NCI-H2107 treated with DMSO at 0.1 percent for 48 hours (cell line): Measurements from ENCODE around the gene PLEKHA7.

Experiments used
- DNase-seq: peaks from one replicate; lab custom pipeline; 2025; ENCODE audit not compliant: unreplicated experiment; lab: John Stamatoyannopoulos, UW

PLEKHA7 gene

DNA sequence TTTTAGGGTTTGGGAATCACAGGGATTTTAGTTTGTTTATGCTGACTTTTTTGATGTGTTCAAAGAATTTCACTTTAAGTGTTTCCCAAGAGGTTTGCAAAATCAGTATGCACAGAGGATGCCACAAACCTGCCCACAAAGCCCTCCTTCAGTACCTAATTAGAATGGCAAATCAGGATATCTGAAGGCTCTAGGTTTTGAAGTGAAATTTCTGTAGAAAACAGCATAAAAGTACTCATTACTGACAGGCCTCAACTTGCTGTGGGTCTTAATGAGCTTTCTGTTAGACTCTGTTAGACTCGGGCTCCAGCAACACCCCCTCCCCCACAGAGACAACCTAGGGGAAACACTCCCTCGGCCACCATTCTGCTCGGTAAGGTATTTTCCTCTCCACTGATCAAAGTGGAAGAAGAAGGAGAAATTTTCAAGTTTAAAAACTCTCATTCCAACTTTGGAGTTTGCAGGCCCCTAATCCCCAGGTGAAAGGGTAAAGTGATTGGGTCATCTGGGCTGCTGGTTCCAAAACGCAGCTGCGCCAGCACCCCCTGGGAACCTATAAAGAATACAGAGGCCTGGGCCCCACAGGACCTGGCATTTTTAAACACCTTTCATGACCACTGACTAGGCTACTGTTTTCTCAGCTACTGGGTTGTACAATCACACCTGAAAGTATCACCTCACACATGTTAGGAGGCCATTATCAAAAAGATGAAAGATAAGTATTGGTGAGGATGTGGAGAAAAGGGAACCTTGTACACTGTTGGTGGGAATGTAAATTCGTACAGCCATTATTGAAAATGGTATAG is 67.5 kb downstream of the PLEKHA7 start:
- no peak for DNase-seq

DNA sequence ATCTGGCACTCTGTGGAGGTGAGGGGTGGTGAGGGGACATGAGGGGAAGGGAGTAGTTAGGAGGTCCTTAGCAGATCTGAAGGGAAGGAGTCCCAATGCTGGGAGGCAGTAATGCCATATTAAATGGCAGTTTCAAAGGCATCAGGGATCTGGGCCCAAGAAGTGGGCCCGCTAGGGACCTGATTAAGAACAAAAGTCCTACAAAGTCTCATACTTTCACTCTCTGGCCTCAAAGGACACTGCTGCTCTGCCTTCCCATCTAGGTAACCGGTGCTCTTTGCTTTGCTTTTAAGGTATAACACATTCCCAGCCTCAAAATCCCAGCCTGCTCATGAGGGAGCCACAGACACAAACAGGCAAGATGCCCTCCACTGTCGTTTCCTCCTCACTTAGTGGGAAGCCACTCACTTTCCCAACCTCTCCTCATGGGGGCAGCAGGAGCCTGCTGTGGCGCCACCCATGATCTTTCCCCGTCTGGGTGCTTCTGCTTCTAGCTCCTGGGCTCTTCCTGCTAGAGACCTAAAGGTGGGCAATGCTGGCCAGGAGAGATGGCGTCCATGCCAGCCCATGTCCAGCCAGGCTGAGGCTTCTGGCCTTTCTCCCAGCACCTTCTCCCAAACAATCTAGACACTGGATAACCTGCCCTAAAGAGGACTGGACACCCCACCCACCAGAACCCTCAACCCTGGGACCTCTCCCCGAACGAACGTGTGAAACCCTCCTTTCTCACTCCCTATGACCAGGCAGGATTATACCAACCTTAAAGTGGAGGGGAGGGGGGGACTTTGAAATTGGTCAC is 68.3 kb downstream of the PLEKHA7 start:
- DNase-seq, result peak; percentile 83

DNA sequence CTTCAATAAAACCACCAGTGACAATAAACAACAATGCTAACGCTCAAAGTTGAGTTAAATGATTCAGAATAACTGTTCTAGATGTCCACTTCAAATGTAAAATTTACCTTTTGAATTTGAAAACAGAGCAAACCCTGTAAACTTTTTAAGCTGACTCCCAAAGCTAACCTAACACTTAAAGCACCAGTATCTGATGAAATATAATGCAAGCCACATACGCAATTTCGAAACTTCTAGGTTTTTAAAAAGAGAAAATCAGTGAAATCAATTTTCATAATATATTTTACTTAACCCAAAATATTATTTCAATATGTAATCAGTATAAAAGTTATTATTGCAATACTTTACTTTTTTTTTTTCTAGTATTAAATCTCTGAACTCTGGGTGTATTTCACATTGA is 71.3 kb downstream of the PLEKHA7 start:
- no peak for DNase-seq

DNA sequence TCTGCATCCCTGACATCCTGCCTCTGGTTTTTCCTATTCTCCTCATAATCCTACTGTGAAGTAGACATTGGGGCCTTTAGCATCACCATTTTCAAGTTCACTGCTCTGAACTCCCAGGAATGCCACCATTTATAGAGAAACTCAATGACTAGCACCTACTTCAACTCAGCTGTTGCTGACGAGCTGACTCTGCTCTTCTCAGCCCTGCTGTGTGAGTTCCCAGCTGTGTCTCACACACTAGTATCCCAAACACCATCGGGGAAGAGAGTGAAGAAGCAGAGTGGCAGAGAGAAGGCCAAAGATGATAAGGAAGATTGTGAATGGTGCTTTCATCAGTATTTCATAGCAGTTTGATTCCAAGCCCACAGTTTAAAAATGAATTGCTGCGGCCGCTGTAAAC is 71.9 kb downstream of the PLEKHA7 start:
- no peak for DNase-seq

DNA sequence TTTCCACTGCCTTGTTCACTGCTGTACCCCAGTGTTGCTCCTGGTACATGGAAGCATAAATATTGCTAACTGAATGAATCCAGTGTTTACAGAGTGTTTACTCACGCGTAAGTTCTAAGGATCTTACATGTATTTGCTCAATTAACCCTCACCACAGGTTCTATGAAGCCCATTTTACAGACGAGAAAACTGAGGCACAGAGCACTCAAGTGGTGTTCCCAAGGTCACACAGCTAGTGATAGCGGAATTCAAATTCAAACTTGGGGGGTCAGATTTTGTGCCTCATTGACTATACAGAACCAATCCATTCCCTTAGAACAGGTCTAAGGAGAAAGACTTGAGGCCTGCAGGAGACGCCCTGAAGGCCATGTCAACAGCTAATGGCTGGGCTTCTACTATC is 72.3 kb downstream of the PLEKHA7 start:
- no peak for DNase-seq

DNA sequence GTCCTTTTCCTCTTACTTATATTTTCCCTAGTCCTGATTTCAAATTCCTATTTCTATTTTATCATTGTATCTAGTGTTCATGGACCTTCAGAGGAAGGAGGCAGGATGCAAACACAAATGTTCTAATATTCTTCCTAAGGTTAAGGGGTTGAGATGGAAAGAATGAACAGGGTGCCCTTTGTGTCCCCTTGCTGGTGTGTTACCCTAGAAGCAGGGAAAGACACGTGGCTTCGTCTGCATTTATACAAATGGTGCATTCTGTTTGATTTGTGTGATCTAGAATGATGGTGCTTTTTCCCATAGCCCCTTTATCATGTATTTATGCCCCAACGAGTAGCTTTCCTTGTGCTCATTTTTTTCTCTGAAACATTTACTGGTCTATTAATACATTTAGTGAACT is 76.2 kb downstream of the PLEKHA7 start:
- DNase-seq, result no peak

DNA sequence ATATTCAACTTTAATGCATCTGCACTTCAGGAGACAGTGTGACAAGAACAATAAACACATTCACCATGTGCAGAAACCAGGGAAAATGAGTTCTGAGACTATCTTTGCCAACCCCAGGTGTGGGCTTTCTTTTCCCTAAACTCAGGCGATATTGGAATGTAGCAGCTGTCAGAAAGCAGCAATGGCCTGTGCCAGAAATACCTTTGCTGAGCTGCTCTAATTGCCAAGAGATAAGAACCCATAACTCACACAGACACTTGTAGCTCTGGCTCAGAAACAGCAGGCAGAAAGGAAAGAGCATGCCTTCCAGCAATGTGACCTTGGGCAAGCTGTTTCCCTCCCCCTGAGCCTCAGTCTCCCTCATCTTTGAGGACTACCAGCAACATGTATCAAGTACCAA is 77.6 kb downstream of the PLEKHA7 start:
- no peak for DNase-seq

DNA sequence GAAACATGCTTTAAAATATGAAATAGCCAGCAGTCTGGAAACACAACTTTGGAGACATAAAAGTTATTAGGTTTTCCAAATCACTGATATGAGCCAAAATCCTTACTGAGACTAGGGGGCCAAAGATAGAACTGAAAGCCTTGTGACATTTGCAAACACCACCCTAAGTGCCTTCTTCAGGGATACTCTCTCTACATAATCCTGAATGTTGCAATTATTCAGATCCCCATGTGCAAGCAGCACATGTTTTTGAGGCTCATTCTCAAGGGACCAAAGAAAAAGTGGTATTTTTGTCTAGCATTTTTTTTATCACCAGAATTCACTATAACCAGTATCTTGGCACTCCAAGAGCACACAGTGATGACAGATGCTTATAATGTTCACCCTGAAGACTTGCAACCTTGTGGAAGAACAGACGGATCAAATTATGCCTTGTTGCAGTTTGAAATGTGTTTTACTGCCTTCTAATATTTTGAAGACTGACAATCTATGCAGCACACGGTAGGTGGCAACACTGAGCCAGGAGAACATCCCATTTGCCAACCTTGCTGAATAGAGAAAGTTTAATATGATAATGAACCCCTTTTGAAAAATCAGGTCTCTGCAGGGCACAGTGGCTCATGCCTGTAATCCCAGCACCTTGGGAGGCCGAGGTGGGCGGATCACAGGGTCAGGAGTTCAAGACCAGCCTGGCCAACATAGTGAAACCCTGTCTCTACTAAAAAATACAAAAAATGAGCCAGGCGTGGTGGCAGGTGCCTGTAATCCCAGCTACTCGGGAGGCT is 78.5 kb downstream of the PLEKHA7 start:
- DNase-seq, result peak; percentile 50

DNA sequence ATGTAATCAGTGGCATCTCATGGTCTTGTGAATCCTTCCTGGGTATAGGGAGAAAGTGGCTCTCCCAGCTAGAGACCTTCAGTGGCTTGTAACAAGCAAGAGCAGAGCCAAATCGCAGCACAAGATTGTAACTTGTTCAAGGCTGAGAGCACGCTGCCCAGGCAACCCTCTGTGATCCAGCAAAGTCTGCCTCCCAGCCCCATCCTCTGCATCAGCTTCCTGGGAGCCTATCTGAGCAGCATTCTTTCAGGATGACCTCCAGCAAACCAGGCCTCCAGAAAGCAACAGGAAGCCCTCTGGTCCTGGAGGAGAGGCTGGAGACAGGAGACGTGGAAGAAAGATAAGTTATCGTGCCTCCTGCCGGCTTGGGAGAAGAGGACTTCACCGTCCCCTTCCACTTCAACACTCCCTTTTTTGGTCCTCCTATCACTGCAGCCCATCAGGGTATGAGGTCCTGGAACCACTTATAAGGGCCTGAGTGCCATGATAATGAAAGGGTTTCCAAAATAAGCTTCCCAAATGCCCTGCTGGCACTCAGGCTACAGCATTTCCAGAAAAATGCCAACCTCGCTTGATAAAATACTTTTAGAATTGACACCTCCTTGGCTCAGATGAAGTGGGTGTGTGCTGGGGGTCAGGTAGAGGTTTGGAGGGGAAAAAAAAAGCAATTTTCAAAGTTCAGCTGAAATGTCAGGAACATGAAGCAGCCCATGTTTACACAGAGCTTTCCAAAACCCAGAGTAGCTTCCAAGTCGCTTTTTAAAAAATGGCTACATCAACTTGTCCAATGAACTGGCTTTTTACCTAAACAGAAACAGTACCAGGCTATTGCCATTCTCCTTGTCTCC is 80.2 kb downstream of the PLEKHA7 start:
- DNase-seq, result no peak

DNA sequence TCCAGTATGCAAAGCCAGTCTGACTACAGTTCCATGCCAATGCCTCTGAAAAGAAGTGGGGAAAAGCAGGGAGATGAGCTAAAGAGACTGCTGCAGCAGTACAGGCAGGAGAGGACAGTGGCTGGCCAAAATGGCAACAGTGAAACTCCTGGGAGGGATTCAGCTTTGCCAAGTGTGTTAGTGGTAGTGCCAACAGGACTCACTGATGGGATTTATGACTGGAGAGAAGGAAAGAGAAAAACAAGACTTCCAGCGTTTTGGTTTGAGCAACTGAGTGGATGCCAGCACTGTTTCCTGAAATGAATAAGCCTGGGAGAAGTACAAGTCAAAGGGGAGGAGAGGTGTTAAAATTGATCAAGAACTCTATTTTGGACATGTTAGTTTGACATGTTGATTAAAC is 80.9 kb downstream of the PLEKHA7 start:
- no peak for DNase-seq

DNA sequence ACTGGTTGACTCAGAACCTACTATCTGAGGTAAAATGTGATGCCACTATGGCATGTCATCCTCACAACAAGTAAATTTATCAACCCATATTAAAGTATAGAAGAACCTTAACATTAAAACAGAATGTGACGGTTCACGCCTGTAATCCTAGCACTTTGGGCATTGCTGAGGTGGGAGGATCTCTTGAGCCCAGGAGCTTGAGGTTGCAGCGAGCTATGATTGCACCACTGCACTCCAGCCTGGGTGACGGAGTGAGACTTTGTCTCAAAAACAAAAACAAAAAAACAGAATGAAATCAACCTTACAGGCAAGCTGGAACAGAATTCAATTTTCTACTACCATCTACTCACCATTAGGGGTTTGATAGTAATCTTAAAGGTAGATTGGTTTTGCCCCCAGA is 86.2 kb downstream of the PLEKHA7 start:
- DNase-seq, result no peak

DNA sequence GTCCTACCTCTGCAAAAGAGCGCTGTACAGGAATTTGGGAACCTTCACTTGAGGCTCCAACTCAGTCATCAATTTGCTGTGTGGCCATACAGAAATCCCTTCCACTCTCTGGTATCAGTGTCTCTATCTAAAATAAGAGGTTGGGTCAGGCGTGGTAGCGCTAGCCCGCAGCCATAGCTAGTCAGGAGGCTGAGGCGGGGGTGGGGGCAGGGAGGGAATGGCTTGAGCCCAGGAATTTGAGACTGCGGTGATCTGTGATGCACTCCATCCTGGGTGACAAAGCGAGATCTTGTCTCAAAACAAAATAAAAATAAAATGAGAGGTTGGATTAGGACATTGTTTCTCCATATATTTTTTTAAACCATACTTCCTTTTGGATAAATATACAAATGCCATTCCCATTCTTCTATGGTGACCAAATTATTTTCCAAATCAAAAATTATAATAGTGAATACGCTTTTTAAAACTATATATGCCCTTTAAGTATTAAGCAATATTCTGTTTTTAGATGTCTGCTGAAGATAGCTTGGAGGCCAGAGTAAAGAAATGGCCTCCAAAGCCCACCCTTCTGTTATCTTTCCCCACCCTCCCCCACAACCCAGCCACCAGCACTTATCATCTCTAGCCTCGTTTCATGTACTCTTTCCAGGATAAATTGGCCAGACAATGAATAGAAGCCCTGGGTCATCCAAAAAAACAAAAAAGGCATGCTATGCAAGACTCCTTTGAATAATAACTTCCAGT is 87.2 kb downstream of the PLEKHA7 start:
- no peak for DNase-seq

DNA sequence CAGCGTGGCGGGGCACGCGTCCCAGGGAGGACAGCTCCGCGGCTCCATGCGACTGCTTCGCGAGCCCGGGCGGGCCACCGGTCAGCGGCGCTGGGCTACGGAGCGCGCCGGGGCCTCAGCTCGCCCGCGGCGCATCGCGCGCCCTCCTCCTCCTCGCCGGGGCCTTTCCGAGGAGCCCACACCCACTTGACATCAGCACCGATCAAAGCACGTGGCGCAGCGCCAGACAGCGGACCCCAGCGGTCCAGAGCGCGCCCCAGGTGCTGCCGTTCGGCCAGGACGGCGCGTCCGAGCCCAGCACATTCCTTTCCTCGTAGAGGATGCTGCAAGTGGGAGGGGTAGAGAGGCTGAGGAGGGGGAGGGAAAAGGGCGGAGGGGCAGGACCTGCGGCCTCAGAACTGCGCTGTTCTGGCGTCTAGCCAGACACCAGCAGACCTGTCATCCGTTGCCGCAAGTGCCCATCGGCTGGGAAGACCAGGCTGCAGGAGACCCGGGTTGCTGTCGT is 88.6 kb downstream of the PLEKHA7 start:
- DNase-seq, result no peak

DNA sequence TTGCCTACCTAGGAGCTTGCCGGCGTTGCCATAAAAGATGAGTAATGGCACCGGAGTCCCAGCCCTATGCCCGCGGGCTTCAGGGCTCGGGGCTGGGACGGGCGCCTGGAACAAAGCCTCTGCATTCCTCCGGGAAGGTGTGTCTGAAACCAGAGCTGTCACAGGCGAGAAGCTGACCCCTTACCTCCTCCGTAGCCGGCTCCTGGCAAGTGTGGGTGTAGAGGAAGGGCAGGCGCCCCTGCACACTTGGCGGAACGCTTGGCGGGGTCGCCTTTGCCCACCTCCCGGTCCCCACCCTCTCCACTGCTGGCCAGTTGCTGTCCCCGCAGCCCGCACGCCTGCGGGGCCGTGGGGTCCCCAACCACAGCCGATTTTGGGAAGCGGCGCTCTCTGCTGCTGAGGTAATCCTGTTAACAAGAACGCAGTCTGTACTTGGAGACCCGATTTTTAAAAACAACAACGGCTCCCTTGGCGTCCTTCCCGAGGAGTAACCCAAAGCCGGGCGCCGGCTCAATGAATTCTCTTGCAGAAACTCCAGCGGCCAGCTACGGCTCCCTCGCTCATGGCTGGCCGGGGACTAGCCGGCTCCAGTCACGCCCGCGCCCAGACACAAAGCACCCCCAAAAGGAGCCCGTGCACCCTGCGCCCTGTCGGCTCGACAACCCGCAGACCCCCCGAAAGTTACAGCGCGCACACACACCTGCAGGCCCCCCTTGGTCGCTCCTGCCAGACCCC is 89.2 kb downstream of the PLEKHA7 start:
- DNase-seq, result no peak

DNA sequence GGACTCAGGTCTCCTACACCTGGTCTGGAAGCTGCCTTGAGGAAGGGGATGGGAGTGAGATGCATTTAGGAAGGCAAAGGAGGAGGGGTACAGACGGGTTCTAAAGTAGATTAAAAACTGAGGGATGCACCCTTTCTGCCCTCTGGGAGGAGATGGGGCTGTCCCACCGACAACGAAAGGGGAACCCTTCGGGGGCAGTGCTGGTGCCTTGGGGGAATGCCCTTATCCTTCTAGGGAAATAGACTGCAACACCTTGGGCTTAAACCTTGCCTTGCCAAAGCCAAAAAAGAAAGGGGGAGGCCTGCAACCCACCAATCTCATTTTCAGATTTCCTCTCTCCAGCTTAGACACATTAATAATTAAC is 89.8 kb downstream of the PLEKHA7 start:
- no peak for DNase-seq

DNA sequence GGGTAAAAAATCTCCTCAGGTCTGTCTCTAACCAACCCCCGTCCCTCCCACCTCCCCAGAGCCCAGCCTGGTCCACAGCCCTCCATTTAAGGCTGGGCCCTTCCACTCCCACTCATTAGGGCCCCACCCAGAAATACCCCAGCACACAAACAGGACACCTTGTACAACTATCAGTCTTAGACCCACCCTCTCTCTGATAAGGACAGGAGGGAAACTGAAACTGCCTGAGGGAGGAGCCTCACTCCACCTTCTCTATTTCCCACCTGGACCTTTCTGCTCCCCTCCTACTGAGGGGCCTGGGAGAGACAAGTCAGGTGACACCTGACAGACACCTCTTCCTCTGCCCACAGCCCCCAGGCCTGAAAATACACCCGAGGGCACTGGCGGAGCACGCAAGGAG is 90.2 kb downstream of the PLEKHA7 start:
- no peak for DNase-seq

DNA sequence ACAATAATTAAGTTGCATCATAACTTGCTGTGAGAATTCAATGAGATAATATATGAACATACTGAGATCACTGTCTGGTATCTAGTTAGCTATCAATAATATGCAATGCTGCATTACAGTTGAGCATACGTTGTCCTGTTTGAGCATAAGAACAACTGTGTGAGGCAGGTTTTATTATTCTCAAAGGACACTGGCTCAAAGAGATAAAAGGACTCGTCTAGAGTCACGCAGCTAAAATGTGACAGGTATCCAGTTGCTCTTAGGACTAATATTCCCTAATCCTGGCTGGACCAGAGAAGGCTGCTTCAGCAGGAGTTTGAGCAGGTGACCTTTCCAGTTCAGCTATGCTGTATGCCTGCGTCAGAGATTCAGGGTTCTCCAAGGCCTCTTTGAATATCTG is 92.5 kb downstream of the PLEKHA7 start:
- no peak for DNase-seq

DNA sequence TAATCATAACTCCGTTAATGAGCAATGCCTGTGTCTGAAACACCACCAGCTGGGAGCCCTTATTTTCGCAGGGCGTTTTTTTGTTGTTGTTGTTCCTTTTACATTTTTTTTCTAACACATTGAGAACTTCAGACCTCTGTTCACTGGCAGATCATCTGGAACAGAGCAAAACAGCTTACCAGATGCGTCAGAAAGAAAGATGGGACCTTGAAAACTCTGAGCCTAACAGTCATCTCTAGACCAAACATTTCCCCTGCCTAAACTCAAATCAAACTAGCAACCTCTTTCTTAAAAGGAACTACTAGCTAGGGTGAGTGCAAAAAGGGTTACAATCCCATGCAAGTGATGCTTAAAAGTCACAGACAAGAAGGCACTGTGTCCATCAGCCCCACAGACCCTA is 93.2 kb downstream of the PLEKHA7 start:
- no peak for DNase-seq

DNA sequence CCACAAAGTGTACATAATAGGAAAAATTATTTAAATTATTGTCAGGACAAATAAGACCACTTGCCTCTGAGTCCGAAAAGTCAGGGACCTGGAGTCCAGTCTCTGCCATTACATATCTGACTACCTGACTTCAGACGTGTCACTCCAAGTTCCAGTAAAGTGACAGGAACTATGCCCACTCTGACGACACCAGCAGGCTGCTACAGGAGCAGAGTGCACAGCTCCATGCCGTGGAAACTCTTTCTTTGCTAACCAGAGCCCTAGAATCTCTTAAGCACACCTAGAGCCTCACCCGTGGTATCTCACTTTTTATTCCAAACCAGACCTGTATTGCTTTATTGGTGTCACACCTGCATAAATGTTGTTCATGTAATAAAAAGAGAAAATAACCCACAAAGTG is 93.7 kb downstream of the PLEKHA7 start:
- DNase-seq, result no peak
